ENCODE data around the gene ANKRD11. TPM values are rescaled to one million over a fixed set of nuclear protein-coding genes. Genes with fewer than 3 reads are reported as not detected.

The ANKRD11 gene
- total and polyA plus RNA-seq, 9 donors = 52.1 to 188 (median 109) TPM

DNA sequence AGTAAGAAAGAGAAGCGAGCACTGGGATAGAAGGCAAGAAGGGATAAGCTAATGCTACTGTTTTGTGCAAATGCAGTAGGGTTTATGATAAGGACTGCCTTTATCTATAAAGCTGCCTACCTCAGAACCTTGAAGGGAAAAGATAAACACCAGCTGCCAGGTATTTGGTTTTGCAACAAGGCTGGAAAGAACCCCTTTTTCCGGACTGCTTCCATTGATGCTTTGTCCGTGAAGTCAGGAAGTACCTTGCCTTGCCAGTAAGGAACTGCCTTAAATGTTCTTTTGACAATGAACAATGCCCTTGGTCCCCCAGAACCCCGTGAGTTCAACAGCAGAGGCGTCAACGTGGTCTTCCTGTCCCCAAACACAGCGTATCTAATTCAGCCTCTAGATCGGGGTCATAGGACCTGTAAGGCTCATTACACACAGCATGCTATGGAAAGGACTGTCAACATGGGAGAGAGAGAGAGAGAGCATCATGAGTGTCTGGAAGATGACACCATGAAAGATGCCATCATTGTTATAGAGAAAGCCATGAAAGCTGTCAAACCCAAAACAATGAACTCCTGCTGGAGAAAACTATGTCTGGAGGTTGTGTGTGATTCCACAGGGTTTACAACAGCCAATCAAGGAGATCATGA, 113.4 kb downstream of the ANKRD11 start:
- no peak overlapping the region for H3K27ac ChIP-seq
- H3K36me3 ChIP-seq = no peaks in the 10 kb centered on the region
- H3K4me3 ChIP-seq = no peak overlapping the region
- 84 to 89% (median 87%) methylated on average over 8 of the region's 8 CpGs for WGBS, 3 donors
- intact Hi-C loops (cut with DNase I) = no loop called here
- peaks cover 23% of the 10 kb centered on the region for H3K4me1 ChIP-seq (ENCODE audit: insufficient read depth)
- H3K27me3 ChIP-seq = no peaks in the 10 kb centered on the region
- TF ChIP-seq, protein P1, sequence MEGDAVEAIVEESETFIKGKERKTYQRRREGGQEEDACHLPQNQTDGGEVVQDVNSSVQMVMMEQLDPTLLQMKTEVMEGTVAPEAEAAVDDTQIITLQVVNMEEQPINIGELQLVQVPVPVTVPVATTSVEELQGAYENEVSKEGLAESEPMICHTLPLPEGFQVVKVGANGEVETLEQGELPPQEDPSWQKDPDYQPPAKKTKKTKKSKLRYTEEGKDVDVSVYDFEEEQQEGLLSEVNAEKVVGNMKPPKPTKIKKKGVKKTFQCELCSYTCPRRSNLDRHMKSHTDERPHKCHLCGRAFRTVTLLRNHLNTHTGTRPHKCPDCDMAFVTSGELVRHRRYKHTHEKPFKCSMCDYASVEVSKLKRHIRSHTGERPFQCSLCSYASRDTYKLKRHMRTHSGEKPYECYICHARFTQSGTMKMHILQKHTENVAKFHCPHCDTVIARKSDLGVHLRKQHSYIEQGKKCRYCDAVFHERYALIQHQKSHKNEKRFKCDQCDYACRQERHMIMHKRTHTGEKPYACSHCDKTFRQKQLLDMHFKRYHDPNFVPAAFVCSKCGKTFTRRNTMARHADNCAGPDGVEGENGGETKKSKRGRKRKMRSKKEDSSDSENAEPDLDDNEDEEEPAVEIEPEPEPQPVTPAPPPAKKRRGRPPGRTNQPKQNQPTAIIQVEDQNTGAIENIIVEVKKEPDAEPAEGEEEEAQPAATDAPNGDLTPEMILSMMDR (IDR thresholded peaks at IDR 0.05) = no peak
- TF ChIP-seq EP300 (IDR thresholded peaks at IDR 0.05) = no peak
- no peak for TF ChIP-seq POLR2A (IDR thresholded peaks at IDR 0.05)
- no peak for DNase-seq
- no peaks in the 10 kb centered on the region for H3K9me3 ChIP-seq

DNA sequence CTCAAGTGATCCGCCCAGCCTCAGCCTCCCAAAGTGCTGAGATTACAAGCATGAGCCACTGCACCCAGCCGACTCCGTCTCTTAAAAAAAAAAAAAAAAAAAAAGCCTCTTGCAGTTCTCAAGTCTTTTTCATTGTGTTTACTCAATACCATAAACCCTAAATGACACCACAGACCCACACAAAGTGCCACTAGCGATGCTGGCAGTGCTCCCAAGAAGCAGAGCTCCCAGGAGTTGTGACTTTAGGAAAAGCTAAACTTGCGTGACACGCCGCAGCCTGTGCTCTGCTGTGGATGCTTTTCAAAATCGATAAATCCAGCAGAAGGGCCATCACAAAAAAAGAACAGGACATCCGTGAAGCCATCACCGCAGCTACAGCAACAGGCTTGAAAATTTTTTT, 114.7 kb downstream of the ANKRD11 start:
- Histone ChIP-seq H3K4me1 (ENCODE audit: insufficient read depth) (peaks cover 23% of the 10 kb centered on the region), H3K27me3 (no peaks in the 10 kb centered on the region), H3K9me3 (no peaks in the 10 kb centered on the region), H3K27ac (no peak overlapping the region), H3K4me3 (no peak overlapping the region), H3K36me3 (no peaks in the 10 kb centered on the region)
- 95 to 97% (median 95%) methylated on average over 10 of the region's 10 CpGs for WGBS, 3 donors
- TF ChIP-seq, protein P1 (IDR thresholded peaks at IDR 0.05) = no peak
- TF ChIP-seq POLR2A (IDR thresholded peaks at IDR 0.05) (no peak), EP300 (IDR thresholded peaks at IDR 0.05) (no peak)
- intact Hi-C loops (cut with DNase I) = no loop called here
- no peak for DNase-seq

DNA sequence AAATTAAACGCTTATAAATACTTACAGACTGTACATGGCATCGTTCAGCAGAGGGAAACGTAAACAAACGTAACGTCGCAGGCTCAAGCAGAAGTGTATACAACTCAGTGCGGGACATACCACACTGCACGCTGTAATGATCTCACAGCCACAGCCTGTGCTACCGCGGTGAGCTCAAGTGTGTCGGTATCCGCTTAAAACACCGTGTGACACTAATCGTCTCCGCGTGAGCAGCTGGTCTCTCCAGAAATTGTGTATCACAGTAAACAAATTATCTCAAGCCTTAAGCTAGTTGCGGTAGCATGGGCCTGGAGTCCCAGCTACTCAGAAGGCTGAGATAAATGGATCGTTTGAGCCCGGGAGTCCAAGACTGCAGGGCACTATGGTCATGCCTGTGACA, 115.3 kb downstream of the ANKRD11 start:
- Histone ChIP-seq H3K27me3 (no peaks in the 10 kb centered on the region), H3K4me3 (no peak overlapping the region), H3K36me3 (no peaks in the 10 kb centered on the region), H3K4me1 (ENCODE audit: insufficient read depth) (peaks cover 28% of the 10 kb centered on the region), H3K27ac (no peak overlapping the region), H3K9me3 (no peaks in the 10 kb centered on the region)
- no peak for DNase-seq
- intact Hi-C loops (cut with DNase I) = no loop called here
- no peak for TF ChIP-seq EP300 (IDR thresholded peaks at IDR 0.05)
- TF ChIP-seq POLR2A (IDR thresholded peaks at IDR 0.05) = no peak
- TF ChIP-seq, protein P1 (IDR thresholded peaks at IDR 0.05) = no peak
- 92 to 96% (median 92%) methylated on average over 19 of the region's 19 CpGs for WGBS, 3 donors

DNA sequence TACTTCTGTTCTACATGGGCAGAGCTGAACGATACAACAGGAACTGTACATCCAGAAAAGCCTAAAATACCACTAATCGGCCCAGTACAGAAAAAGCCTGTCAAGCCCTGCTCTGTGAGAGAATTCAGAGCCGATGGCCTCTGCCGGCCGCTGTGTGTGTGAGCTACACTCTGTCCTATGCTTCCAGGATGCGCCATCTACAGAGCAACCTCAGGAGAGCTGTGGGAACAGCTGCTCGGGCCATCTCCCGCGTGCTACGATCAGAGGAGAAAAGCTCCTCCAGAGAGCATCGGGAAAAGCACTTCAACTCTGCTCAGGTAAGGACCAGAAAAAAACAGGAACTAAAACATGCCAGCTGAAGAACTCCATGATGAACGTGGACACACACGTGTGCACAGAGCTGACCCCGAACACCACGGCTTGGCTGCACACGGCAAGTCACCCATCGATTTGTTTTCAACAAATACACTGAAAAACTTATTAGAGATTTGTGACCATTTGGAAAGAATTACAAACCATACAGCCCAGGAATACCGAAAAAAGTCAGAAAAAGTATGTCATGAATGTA, 115.9 kb downstream of the ANKRD11 start:
- Histone ChIP-seq H3K27me3 (no peaks in the 10 kb centered on the region), H3K4me1 (ENCODE audit: insufficient read depth) (peaks cover 31% of the 10 kb centered on the region), H3K27ac (no peak overlapping the region), H3K9me3 (no peaks in the 10 kb centered on the region), H3K36me3 (no peaks in the 10 kb centered on the region), H3K4me3 (no peak overlapping the region)
- no peak for DNase-seq
- 70 to 79% (median 73%) methylated on average over 18 of the region's 18 CpGs for WGBS, 3 donors
- no peak for TF ChIP-seq EP300 (IDR thresholded peaks at IDR 0.05)
- TF ChIP-seq, protein P1 (IDR thresholded peaks at IDR 0.05) = no peak
- TF ChIP-seq POLR2A (IDR thresholded peaks at IDR 0.05) = no peak
- intact Hi-C loops (cut with DNase I) = no loop called here
